ENCODE results near the gene LAMA5.

GRCh38 chr20:62313021-62313420 is 54.1 kb downstream of the LAMA5 start:
- TF ChIP-seq CTCF (IDR thresholded peaks at IDR 0.05) (no peak), EZH2phosphoT487 (IDR thresholded peaks at IDR 0.05) (no peak), EZH2 (IDR thresholded peaks at IDR 0.05) (no peak)

Data from neural progenitor cell (in vitro differentiated cells).